ENCODE results near the gene KMT2A.

DNA sequence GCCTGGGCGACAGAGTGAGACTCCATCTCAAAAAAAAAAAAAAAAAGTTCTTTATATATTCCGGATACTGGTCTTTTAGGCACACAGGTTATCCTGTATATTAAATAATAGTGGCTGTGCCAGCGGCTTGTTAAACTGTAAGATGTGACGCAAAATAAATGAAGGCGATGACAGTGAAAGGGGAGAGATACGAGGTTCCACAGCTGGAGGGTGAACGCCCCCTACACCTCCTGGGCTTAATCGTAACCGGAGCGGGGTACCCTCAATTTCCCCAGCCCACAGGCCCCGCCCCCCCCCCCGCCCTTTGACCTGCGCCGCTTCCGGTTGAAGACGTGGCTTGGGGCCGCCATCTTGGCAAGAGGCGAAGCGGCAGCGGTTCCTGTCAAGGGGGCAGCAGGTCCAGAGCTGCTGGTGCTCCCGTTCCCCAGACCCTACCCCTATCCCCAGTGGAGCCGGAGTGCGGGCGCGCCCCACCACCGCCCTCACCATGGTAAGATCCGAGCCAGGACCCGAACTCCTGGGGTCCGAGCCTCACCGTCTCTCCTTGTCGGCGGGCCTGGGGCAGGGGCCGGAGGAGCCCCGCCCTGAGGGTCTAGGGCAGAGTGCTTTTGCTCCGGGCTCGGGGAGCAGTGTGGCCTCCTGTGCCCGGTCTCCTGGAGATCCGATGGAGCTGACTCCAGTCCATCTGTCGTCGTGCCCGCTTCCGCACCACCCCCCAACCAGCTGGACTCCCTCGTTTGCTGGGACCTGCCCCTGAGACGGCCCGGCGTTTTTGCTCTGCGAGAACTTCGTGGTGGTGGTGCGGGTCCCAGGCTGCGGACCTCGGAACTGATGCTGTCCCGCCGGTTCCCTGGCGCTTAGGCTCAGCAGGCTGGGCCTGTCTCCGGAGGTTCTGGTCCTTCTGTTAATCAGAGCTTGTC lies 136.0 kb downstream of the KMT2A start, which contains the start of gene ARCN1:
- TF ChIP-seq, protein P1, sequence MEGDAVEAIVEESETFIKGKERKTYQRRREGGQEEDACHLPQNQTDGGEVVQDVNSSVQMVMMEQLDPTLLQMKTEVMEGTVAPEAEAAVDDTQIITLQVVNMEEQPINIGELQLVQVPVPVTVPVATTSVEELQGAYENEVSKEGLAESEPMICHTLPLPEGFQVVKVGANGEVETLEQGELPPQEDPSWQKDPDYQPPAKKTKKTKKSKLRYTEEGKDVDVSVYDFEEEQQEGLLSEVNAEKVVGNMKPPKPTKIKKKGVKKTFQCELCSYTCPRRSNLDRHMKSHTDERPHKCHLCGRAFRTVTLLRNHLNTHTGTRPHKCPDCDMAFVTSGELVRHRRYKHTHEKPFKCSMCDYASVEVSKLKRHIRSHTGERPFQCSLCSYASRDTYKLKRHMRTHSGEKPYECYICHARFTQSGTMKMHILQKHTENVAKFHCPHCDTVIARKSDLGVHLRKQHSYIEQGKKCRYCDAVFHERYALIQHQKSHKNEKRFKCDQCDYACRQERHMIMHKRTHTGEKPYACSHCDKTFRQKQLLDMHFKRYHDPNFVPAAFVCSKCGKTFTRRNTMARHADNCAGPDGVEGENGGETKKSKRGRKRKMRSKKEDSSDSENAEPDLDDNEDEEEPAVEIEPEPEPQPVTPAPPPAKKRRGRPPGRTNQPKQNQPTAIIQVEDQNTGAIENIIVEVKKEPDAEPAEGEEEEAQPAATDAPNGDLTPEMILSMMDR (IDR thresholded peaks at IDR 0.05; ENCODE audit: low read length): no peak
- TF ChIP-seq EZH2 (optimal IDR thresholded peaks at IDR 0.05; ENCODE audit: low read depth, low read length): no peak
